Liver (tissue), 2 donors: ENCODE results near the gene MAN2A2.

ENCODE experiments used
- TF ChIP-seq, protein P1 (sequence below): IDR thresholded peaks from 2 replicates; pipeline ENCODE4 v1.6.1; 2016; ENCODE audit warnings: antibody characterized with exemption
- TF ChIP-seq, protein P2 (sequence below): fragments of 150-350 bp; IDR thresholded peaks from 2 replicates; pipeline ENCODE4 v1.5.1; 2017; ENCODE audit warnings: improper control_type of control experiment, low read depth, low read length; ENCODE audit not compliant: missing input control
- donor health status: healthy.

DNA sequence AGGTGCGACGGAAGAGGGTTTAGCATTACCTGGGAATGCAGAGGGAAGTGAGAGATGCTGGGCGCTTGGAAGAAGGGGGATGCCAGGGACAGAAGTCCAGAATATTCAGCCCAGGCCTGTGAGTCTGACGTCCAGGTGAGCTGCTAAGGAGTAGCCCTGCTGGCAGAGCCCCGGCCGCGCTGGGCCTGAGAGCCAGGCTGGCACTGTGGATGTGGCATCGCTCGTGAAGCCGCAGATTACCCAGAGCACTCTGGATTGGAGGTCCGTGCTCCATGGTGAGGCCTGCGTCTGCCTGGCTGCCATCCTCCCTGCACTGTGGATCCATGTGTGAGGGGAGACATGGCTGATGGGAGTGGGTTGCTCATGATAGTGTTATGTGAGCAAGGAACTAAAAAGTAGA is 14.5 kb downstream of the MAN2A2 start:
- TF ChIP-seq, protein P1, sequence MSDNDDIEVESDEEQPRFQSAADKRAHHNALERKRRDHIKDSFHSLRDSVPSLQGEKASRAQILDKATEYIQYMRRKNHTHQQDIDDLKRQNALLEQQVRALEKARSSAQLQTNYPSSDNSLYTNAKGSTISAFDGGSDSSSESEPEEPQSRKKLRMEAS = no peak
- TF ChIP-seq, protein P2, sequence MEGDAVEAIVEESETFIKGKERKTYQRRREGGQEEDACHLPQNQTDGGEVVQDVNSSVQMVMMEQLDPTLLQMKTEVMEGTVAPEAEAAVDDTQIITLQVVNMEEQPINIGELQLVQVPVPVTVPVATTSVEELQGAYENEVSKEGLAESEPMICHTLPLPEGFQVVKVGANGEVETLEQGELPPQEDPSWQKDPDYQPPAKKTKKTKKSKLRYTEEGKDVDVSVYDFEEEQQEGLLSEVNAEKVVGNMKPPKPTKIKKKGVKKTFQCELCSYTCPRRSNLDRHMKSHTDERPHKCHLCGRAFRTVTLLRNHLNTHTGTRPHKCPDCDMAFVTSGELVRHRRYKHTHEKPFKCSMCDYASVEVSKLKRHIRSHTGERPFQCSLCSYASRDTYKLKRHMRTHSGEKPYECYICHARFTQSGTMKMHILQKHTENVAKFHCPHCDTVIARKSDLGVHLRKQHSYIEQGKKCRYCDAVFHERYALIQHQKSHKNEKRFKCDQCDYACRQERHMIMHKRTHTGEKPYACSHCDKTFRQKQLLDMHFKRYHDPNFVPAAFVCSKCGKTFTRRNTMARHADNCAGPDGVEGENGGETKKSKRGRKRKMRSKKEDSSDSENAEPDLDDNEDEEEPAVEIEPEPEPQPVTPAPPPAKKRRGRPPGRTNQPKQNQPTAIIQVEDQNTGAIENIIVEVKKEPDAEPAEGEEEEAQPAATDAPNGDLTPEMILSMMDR = no peak
